GM19193 (cell line): ENCODE data around the gene STIM2.

ENCODE experiments used
- POLR2A ChIP-seq: IDR thresholded peaks from 4 replicates; pipeline ENCODE4 v1.6.1; 2011; ENCODE audit not compliant: insufficient read depth, insufficient read length; ENCODE audit errors: extremely low read depth

Gene STIM2

GRCh38 chr4:26995316-26995715 is 134.7 kb downstream of the STIM2 start:
- no peak for TF ChIP-seq POLR2A

- TF ChIP-seq POLR2A: no peak
Measured at GRCh38 chr4:26996745-26997144, 136.1 kb downstream of the STIM2 start.

GRCh38 chr4:26999689-27000088 is 139.0 kb downstream of the STIM2 start:
- no peak for TF ChIP-seq POLR2A

- TF ChIP-seq POLR2A: no peak
Measured at GRCh38 chr4:27000122-27000521, 139.5 kb downstream of the STIM2 start.

GRCh38 chr4:27000820-27001219 is 140.2 kb downstream of the STIM2 start:
- TF ChIP-seq POLR2A: no peak

- no peak for TF ChIP-seq POLR2A
Measured at GRCh38 chr4:27001398-27002164, 140.9 kb downstream of the STIM2 start.

- TF ChIP-seq POLR2A: no peak
Measured at GRCh38 chr4:27003642-27004113, 143.0 kb downstream of the STIM2 start.

GRCh38 chr4:27005501-27005900 is 144.9 kb downstream of the STIM2 start:
- TF ChIP-seq POLR2A: no peak

GRCh38 chr4:27005905-27006590 is 145.4 kb downstream of the STIM2 start:
- no peak for TF ChIP-seq POLR2A

GRCh38 chr4:27006646-27007045 is 146.0 kb downstream of the STIM2 start:
- no peak for TF ChIP-seq POLR2A

GRCh38 chr4:27007507-27007906 is 146.9 kb downstream of the STIM2 start:
- no peak for TF ChIP-seq POLR2A

- no peak for TF ChIP-seq POLR2A
Measured at GRCh38 chr4:27008679-27009078, 148.0 kb downstream of the STIM2 start.

- TF ChIP-seq POLR2A: no peak
Measured at GRCh38 chr4:27009539-27009938, 148.9 kb downstream of the STIM2 start.

GRCh38 chr4:27010334-27010940 is 149.8 kb downstream of the STIM2 start:
- TF ChIP-seq POLR2A: no peak

- no peak for TF ChIP-seq POLR2A
Measured at GRCh38 chr4:27011401-27011800, 150.8 kb downstream of the STIM2 start.

- TF ChIP-seq POLR2A: no peak
Measured at GRCh38 chr4:27013012-27013411, 152.4 kb downstream of the STIM2 start.

- no peak for TF ChIP-seq POLR2A
Measured at GRCh38 chr4:27016551-27016950, 155.9 kb downstream of the STIM2 start.

- no peak for TF ChIP-seq POLR2A
Measured at GRCh38 chr4:27017623-27018022, 157.0 kb downstream of the STIM2 start.
